Activated CD8-positive, alpha-beta memory T cell treated with anti-CD3 and anti-CD28 coated beads, Interleukin-2, amount 50 U/mL, for 24 hours (primary cell): Measurements from ENCODE around the gene CFAP299.

ENCODE experiments used
- DNase-seq: peaks from one replicate; pipeline ENCODE4 v3.0.0-alpha.2; 2020; ENCODE audit errors: extremely low read depth

The CFAP299 gene

DNA sequence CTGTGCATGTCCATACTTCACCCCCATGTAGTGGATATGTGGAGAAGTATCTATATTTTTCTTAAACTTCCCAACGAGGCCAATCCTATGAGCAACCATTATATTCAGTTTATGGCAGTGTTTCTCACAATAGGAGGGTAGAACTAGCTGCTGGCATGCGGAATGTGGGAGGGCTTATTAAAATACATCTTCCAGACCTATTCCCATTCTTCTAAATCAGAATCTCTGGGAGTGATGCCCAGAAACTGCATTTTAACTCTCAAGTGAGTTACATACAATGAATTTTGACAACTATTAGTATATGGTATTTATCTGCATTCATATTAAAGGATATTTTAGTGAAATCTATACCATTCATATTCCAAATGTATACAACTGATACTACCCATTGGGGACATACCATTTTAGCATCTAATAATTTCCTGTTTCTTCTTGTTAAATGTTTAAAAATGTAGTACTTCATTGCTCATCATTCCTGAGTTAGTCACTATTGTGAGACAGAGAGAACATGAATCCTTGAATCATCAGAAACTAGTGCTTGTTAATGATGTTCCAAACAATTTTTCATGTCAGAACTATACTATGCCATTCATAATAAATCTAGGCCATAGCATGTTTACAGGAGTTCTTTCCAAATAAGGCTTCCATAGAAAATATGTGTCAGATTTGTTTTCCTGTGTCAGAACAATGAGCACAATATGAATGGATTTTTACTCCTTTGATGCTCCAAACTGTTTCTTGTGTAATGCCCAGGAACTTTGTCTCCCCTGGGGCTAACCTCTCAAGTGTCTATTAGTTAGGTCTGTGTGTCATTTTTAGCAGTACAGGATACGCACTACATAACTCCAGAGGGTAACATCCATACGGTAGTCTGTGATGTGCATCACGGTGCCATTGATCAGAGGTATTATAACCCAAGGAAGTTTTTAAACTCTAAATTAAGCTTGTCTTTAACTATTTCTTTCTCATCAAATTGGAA lies 496.1 kb downstream of the CFAP299 start:
- DNase-seq, result no peak

DNA sequence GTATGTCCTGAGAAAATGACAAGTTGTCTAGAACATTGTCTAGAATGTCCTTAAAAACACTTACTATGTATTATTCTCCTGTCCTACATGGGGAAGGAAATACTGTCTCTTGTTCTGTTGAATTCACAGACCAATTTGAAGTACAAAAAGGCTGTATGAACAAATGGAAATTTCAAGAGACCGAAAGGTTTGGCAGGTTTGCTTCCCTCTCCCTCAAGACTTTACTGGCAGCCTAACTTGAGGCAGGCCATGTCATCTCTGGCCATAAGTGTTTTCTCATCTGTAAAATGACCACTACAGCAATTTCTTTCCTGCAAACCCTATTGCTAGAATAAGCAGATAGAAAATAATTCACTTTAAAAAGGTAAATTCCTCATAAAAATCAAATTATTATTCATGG lies 503.8 kb downstream of the CFAP299 start:
- no peak for DNase-seq

GRCh38 chr4:80839792-80840191 lies 504.3 kb downstream of the CFAP299 start:
- DNase-seq, result no peak

GRCh38 chr4:80840396-80840795 lies 504.9 kb downstream of the CFAP299 start:
- DNase-seq, result no peak

DNA sequence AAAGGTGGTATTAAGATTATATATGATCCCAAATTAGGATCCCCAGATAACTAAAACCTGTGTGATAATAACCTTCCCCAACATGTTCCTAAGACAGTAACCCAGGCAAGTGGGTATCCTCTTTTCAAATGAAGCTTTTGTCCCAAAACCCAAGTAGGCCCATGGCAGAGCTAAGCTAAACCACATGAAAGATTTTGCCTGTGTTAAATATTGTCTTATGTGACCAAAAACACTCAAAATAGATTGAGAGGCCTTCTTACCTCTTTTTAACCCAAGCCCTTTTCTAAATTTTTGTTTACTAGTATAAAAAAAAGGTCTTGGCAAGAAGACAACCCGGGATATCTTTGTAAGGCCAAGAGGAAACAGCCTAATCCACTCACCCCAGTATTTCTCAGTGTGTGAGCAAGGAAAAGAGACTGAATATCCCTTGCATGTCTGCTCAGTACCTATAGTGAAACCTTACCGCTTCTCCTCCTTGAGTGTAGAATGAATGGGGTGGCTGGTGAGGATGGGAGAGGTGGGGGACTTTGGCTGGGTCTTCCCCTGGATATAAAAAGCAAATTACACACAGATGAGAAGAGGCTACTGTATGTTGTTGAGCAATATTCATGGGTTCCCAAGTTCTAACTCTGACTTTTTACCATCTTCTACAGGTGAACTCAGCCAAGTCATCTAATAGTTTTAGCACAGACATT lies 506.2 kb downstream of the CFAP299 start:
- DNase-seq, result no peak

- DNase-seq, result no peak
Measured at GRCh38 chr4:80846210-80846609, 510.7 kb downstream of the CFAP299 start.

DNA sequence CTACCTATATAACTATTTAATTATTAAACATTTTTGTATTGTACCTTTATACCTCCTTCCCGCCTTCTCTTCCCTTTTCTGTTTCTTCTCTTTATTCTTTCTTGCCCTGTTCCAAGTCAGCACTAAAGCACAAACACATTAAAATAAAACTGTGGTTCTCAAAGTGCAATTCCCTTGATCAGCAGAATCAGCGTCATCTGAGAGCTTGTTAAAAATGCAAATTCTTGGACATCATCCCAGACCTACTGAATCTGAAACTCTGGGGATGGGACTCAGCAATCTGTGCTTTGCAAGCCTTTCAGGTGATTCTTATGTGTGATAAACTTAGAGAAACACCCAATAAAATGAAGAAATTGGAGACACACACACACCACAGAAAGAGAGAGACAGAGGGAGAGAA lies 516.5 kb downstream of the CFAP299 start:
- DNase-seq, result no peak

DNA sequence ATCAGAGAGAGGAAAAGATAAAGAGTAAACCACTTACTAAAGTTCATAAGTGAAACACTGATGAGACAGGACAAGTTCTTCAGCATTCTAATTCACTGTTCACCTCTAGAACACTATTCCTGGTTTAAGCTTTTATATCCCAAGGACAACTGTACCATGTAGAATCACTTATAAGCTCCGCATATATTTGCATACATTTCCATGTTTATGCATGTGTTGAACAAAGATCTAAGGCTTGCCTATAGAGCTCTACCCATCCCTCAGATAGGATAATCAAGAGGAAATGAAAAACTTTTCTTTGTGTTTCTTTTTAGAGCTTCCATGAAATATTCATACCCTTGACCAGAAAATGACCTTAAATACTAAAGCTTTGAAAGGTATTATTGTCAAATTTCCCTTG lies 538.0 kb downstream of the CFAP299 start:
- no peak for DNase-seq

DNA sequence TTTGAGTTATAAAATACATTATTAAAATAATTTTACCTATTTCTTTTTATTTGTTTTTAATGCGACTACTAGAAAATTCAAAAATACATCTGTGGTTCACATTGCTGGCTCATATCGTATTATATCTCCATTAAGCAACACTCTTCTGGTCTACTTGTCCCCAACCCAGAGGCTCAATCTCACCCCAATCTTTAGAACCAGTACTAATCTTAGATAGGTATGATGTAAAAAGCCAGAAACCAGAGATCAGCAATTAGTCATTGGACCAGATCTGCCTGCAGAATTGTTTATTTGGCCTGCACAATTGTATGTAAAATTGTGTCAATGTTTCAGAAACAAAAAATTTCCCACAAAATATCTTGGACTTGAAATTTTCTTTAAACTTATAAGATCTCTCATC lies 539.4 kb downstream of the CFAP299 start:
- DNase-seq, result no peak

- no peak for DNase-seq
Measured at GRCh38 chr4:80875642-80876041, 540.1 kb downstream of the CFAP299 start.

- DNase-seq, result no peak
Measured at GRCh38 chr4:80876810-80877209, 541.3 kb downstream of the CFAP299 start.

DNA sequence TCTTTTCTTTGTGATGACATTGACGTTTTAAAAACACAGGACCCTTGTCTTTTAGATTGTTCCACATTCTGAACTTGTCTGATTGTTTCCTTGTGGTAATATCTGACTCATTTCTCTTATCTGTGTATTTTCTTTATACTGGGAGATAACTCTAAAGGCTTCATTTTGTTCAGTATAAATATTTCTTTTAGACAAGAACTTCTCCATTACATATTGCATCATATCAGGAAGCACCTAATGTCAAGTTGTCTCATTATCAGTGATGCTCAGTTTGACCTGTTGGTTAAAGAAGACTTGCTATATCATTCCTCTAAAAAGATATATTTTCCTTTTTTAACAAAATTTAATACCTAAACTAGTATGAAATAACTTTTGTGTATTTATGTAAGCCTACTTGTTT lies 542.7 kb downstream of the CFAP299 start:
- DNase-seq, result no peak

- DNase-seq, result no peak
Measured at GRCh38 chr4:80897537-80898303, 562.2 kb downstream of the CFAP299 start.

- no peak for DNase-seq
Measured at GRCh38 chr4:80900908-80901307, 565.4 kb downstream of the CFAP299 start.

- no peak for DNase-seq
Measured at GRCh38 chr4:80903020-80903419, 567.5 kb downstream of the CFAP299 start.

DNA sequence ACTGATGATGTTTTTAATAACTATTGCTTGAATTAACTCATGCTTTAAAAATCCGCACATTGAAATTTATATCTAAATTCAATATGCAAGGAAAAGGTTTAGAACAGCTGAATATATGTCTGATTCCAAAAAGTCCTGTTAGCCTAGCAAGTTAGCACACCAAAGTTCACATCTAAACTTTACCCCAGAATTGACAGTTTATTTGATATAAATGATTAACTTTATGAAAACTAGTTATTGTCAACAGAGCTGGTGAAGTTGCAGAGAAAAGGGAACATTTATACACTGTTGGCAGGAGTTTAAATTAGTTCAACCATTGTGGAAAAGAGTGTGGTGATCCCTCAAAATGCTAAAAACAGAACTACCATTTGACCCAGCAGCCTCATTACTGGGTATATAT lies 574.4 kb downstream of the CFAP299 start:
- DNase-seq, result no peak

DNA sequence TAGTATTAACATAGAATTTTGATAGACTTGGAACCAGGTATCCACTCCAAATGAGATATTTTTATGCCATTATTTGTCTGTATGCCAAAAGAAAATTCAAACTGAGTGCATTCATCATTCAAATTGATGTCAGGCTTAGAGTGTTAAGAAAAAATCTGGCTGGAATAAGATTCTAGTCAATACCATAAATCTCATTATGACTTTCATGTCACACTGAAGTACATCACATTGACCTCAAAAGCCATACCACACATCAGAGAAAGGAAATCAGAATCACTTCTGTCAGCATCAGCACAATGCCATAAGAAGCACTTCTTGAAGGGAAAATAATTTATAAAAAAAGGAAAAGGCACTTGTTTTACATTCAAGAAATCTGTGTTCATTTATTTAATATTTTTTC lies 575.9 kb downstream of the CFAP299 start:
- no peak for DNase-seq

DNA sequence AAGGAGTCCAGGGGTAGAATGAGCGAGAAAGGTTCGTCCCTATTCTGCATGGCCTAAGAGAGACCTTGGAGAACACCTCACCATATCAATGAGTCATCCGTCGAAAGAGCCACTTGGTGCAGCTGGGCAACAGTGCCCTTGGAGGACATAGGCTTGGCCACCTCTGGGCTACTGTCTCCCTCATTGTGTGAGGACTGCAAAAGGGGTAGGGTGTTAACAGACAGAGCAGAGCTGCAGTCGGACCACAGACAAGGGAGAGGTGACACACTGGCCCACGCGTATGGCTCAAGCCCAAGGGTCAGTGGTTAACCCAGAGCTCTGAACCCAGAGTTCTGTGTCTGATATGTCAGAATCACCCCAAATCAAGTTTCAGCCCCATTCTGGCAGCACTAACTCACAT lies 576.8 kb downstream of the CFAP299 start:
- no peak for DNase-seq

- no peak for DNase-seq
Measured at GRCh38 chr4:80913381-80913780, 577.9 kb downstream of the CFAP299 start.

GRCh38 chr4:80916770-80917169 lies 581.2 kb downstream of the CFAP299 start:
- DNase-seq, result no peak

- no peak for DNase-seq
Measured at GRCh38 chr4:80918004-80918403, 582.5 kb downstream of the CFAP299 start.

DNA sequence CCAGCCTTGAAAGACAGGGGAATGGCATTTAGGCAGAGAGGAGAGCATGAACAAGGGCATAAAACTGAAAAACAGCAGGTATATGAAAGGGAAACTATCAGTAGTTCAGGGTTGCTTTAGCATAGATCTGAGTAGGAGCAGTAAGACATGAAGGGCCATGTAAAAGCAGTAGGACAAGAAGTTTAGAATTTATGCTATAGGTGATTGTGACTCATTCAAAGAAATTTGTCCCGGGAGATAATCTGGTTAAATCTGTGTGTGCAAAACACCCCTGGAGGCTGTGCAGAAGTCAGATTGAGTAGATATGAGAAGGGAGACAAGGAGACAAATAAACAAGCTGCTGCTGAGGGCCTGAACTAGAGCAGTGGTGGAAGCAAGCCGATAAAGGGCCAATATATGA lies 585.9 kb downstream of the CFAP299 start:
- DNase-seq, result no peak
